ENCODE data around the gene DSC2. TPM values are rescaled to one million over a fixed set of nuclear protein-coding genes. Genes with fewer than 3 reads are reported as not detected.

The DSC2 gene
- total RNA-seq, 2 donors from 2014 or later = 8.9 to 9.3 TPM

DNA sequence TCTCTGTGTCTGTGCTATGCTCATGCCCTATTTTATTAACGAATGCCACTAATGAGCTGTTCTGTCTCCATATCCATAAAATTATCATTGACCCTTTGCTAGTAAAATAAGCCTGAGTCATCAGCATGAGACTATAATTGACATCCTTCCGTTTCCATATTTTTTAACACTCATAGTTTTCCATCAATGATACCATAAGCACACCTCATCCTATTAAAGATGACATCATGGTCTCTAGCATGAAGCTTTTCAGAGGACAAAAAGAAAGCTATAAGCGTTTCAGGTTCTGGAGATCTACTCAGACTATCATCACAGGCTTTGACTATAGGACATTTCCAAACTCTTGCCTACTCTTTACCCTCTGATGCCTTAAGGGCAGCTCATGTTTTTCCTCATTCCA is 1.2 kb upstream of the DSC2 start:
- Histone ChIP-seq H3K4me3 (no peak overlapping the region), H3K36me3 (replicated peaks in 1 of 2; ENCODE audit: insufficient read depth in 1 of 2, low read depth in 2 of 2) (no peaks in the 10 kb centered on the region), H3K27ac (no peak overlapping the region), H3K4me1 (peaks cover 20% of the 10 kb centered on the region), H3K9me3 (no peaks in the 10 kb centered on the region), H3K27me3 (no peaks in the 10 kb centered on the region)
- intact Hi-C loops (cut with DNase I) = no loop called here
- TF ChIP-seq, protein P1, sequence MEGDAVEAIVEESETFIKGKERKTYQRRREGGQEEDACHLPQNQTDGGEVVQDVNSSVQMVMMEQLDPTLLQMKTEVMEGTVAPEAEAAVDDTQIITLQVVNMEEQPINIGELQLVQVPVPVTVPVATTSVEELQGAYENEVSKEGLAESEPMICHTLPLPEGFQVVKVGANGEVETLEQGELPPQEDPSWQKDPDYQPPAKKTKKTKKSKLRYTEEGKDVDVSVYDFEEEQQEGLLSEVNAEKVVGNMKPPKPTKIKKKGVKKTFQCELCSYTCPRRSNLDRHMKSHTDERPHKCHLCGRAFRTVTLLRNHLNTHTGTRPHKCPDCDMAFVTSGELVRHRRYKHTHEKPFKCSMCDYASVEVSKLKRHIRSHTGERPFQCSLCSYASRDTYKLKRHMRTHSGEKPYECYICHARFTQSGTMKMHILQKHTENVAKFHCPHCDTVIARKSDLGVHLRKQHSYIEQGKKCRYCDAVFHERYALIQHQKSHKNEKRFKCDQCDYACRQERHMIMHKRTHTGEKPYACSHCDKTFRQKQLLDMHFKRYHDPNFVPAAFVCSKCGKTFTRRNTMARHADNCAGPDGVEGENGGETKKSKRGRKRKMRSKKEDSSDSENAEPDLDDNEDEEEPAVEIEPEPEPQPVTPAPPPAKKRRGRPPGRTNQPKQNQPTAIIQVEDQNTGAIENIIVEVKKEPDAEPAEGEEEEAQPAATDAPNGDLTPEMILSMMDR (IDR thresholded peaks at IDR 0.05) = no peak
- TF ChIP-seq POLR2A (IDR thresholded peaks at IDR 0.05) = no peak
- WGBS, 2 donors = 90% methylated on average over 3 of the region's 3 CpGs
- ATAC-seq = no peak
- DNase-seq = no peak

DNA sequence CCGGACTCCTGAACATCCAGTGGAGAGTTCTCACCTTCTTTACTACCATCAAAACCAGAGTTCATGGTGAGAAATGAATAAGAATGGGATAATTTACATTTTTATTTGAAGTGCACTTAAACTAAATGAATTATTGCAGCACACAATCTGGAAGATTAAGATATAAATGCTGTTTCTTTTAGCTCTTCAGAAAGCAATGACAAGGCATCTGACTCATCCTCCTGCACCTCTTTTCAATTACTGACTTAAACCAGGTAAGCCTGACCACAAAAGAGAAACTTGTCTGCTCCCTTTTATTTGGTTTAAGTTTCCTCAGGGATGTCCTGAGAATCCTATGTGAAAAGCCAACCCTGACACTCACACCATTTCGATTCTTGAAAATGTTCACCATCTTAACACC is 720 bp upstream of the DSC2 start:
- intact Hi-C loops (cut with DNase I) = no loop called here
- WGBS, 2 donors = 93 to 95% methylated on average over 2 of the region's 2 CpGs
- H3K27ac ChIP-seq = no peak overlapping the region

DNA sequence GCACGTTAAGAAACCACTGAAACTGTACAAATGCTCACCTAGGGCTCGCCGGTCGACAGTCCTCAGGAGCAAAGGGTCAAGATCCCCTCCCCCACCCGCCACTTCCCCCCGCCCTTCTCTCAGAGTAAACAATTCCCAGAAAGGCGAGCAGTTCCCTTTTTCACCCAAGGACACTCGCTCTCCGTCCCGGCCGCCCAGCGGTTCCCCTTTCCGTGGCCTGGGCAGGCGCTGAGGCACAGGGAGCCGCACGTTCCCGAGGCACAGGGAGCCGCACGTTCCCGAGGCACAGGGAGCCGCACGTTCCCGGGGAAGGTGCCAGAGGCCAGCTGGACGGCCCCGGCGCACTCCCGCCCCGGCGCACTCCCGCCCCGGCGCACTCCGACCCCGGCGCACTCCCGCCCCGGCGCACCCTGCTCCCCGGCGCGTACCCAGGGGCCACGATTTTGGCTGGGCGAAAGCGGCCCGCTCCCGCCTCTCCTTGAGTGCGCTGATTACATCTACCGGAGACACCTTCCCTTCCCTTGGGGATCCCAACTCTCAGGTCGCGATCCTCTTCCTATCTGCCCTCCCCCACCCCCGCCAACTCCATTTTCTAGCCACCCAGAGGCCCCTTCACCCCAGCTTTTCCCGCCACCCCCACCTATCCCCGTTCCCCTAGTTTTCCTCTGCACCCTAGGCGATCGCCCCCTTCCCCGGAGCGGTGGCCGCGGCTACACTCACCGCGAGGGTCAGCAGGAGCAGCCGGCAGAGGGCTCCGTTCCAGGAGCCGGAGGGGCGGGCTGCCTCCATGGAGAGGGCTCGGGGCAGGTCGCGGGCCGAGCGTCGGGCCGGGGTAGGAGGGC is 817 bp downstream of the DSC2 start:
- ATAC-seq (peak; percentile 92), DNase-seq (peak; percentile 89 to 93 (median 91))
- peak overlapping the region; percentile 76 to 77 for H3K4me3 ChIP-seq
- H3K36me3 ChIP-seq (replicated peaks in 1 of 2; ENCODE audit: insufficient read depth in 1 of 2, low read depth in 2 of 2) = no peaks in the 10 kb centered on the region
- TF ChIP-seq, protein P1 (IDR thresholded peaks at IDR 0.05) = peak in 2 of 7 experiments; percentile 17 to 20
- peak; percentile 72 to 76 (median 73) for TF ChIP-seq POLR2A (IDR thresholded peaks at IDR 0.05)
- 1% methylated on average over 33 to 72 of the region's 72 CpGs for WGBS, 2 donors
- peak overlapping the region; percentile 79 to 100 (median 98) for H3K27ac ChIP-seq
- intact Hi-C loops (cut with DNase I) = no loop called here
- no peaks in the 10 kb centered on the region for H3K9me3 ChIP-seq
- H3K4me1 ChIP-seq = peaks cover 22% of the 10 kb centered on the region
- no peaks in the 10 kb centered on the region for H3K27me3 ChIP-seq

More for the DNA sequence above, 720 bp upstream of the DSC2 start:
- no peaks in the 10 kb centered on the region for H3K36me3 ChIP-seq (replicated peaks in 1 of 2; ENCODE audit: insufficient read depth in 1 of 2, low read depth in 2 of 2)
- no peaks in the 10 kb centered on the region for H3K27me3 ChIP-seq
- ATAC-seq (no peak), DNase-seq (no peak)
- no peaks in the 10 kb centered on the region for H3K9me3 ChIP-seq
- H3K4me3 ChIP-seq = no peak overlapping the region
- no peak for TF ChIP-seq POLR2A (IDR thresholded peaks at IDR 0.05)
- TF ChIP-seq, protein P1 (IDR thresholded peaks at IDR 0.05) = no peak
- H3K4me1 ChIP-seq = peaks cover 22% of the 10 kb centered on the region

DNA sequence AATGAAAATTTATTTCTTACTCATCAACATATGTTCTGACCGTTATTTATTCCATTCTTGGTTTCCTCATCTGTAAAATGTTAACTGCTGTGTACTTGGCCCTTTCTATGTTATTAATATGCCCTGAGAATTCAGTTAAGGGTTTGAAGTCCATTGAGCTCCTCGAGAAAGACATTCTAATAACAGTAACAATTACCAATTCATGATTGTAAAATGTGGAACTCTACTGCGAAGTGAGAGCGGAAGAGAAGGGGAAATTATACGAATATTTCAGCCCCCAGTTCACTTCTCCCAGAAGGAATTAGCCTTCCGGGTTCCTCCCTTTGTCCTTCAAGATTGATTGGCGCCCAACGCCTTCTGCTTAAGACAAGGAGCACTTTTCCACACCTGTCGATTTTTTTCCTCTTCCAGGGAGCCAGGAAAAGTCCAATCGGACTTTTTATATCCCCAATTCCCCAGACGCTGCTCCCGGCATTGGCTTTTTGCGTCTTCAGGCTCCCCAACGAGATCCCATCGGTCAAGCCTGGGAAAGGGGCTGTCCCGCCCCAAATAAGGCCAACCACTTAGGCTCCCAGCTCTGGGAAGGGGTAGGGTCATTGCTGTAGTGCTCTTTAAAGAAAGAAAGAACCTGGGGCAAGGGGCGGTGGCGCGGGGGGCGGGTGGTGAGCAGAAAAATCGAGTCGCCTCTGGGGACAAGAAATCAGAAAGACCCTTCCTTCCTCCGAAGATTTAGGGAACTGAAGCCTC is 1.6 kb downstream of the DSC2 start:
- no peaks in the 10 kb centered on the region for H3K27me3 ChIP-seq
- H3K9me3 ChIP-seq = no peaks in the 10 kb centered on the region
- peak in 3 of 4 donors; percentile 29 to 54 (median 50) for DNase-seq
- WGBS, 2 donors = 4 to 8% methylated on average over 23 of the region's 23 CpGs
- peak; percentile 20 for ATAC-seq
- H3K4me3 ChIP-seq = peak overlapping the region; percentile 76 to 77
- H3K27ac ChIP-seq = peak overlapping the region; percentile 79 to 100 (median 98)
- H3K36me3 ChIP-seq (replicated peaks in 1 of 2; ENCODE audit: insufficient read depth in 1 of 2, low read depth in 2 of 2) = no peaks in the 10 kb centered on the region
- H3K4me1 ChIP-seq = peaks cover 22% of the 10 kb centered on the region
- no peak for TF ChIP-seq POLR2A (IDR thresholded peaks at IDR 0.05)
- TF ChIP-seq, protein P1 (IDR thresholded peaks at IDR 0.05) = no peak
- intact Hi-C loops (cut with DNase I) = no loop called here

All from body of pancreas (tissue), 4 donors.